Glutamatergic neuron (in vitro differentiated cells): ENCODE measurements around the gene SLC2A5. TPM values are rescaled to one million over a fixed set of nuclear protein-coding genes. Genes with fewer than 3 reads are reported as not detected.

ENCODE experiments used
- DNase-seq: peaks from one replicate; pipeline ENCODE4 v3.0.0; 2022
- H3K27ac Mint-ChIP-seq: one replicate; pipeline ENCODE4 v1.8.0; 2020; ENCODE audit warnings: mild to moderate bottlenecking, mixed read lengths, inconsistent platforms; ENCODE audit not compliant: unreplicated experiment
- H3K27me3 Mint-ChIP-seq: one replicate; pipeline ENCODE4 v1.8.0; 2020; ENCODE audit warnings: mild to moderate bottlenecking, moderate library complexity, mixed read lengths, inconsistent platforms; ENCODE audit not compliant: unreplicated experiment
- H3K36me3 Mint-ChIP-seq: one replicate; pipeline ENCODE4 v1.8.0; 2020; ENCODE audit warnings: mild to moderate bottlenecking, mixed read lengths, inconsistent platforms; ENCODE audit not compliant: unreplicated experiment
- H3K4me1 Mint-ChIP-seq: one replicate; pipeline ENCODE4 v1.8.0; 2020; ENCODE audit warnings: mild to moderate bottlenecking, low read depth, mixed read lengths, inconsistent platforms; ENCODE audit not compliant: unreplicated experiment
- H3K4me3 Mint-ChIP-seq: one replicate; pipeline ENCODE4 v1.8.0; 2020; ENCODE audit warnings: mild to moderate bottlenecking, mixed read lengths, inconsistent platforms; ENCODE audit not compliant: unreplicated experiment
- H3K9me3 Mint-ChIP-seq: one replicate; pipeline ENCODE4 v1.8.0; 2020; ENCODE audit warnings: mild to moderate bottlenecking, moderate library complexity, mixed read lengths, inconsistent platforms; ENCODE audit not compliant: unreplicated experiment
- CTCF ChIP-seq: fragments of 200-600 bp; sonication (generic); IDR thresholded peaks from one replicate; pipeline ENCODE4 v1.5.0; 2021; ENCODE audit not compliant: partially characterized antibody, unreplicated experiment
- total RNA-seq: library from RNA; stranded (reverse); fragmentation: NEBNext Ultra II Directional; extraction: Animal tissue kit (Norgen Biotek cat#: 25700); gene quantifications from one replicate; pipeline ENCODE4 v1.2.1, GENCODE V29; 2021; ENCODE audit not compliant: unreplicated experiment

SLC2A5 gene
- total RNA-seq, 1 donor from 2014 or later: 0.64 TPM

DNA sequence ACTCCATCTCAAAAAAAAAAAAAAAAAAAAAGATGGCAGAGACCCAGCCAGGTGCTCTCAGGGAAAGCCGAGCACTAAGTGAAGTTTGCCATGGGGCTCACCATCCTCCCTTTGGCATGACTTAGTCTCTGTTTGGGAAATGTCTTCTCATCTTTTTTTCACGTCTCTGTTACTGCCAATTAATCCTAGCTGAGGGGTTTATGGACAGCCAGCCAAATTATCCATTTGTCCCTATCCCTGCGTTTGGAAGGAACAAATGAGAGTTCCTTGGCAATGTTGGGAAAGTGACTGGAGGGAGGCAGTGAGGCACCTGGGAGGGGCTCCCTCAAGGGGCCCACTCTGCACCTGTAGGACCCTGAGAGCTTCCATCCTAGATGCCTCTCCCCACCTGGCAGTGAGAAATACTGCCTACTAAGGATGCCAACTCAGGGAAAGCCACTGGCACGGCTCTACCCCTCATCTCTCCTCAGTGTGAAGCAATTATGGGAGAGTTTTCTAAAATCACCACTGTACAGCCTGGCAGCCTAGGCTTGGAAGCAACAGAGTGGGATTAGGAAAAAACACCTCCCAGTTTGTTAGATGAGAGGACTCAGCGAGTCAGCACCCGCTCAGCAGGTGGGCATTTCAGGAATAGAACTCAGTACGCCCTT is 23.4 kb downstream of the SLC2A5 start:
- peaks cover 2% of the 10 kb centered on the region for H3K27me3 Mint-ChIP-seq
- no peak overlapping the region for H3K4me3 Mint-ChIP-seq
- no peaks in the 10 kb centered on the region for H3K36me3 Mint-ChIP-seq
- no peak overlapping the region for H3K27ac Mint-ChIP-seq
- TF ChIP-seq CTCF: no peak
- no peaks in the 10 kb centered on the region for H3K4me1 Mint-ChIP-seq
- no peak for DNase-seq
- peaks cover 2% of the 10 kb centered on the region for H3K9me3 Mint-ChIP-seq

DNA sequence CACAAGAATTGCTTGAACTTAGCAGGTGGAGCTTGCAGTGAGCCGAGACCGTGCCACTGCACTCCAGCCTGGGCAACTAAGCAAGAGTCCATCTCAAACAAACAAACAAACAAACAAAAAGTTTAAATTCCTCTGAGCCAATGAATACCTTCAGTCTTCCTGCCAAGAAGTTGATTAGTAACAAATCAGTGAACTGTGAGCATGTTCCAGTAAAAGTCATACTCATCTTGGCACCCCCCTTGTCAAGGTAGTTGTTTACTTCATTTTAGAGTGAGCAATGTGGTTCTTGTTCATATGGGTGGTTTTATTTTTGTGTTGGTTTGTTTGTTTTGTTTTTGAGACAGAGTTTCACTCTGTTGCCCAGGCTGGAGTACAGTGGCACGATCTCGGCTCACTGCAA is 25.2 kb downstream of the SLC2A5 start:
- H3K27me3 Mint-ChIP-seq: peaks cover 2% of the 10 kb centered on the region
- no peaks in the 10 kb centered on the region for H3K36me3 Mint-ChIP-seq
- H3K9me3 Mint-ChIP-seq: peaks cover 2% of the 10 kb centered on the region
- H3K27ac Mint-ChIP-seq: no peak overlapping the region
- no peak overlapping the region for H3K4me3 Mint-ChIP-seq
- no peak for TF ChIP-seq CTCF
- no peaks in the 10 kb centered on the region for H3K4me1 Mint-ChIP-seq
- DNase-seq: no peak

DNA sequence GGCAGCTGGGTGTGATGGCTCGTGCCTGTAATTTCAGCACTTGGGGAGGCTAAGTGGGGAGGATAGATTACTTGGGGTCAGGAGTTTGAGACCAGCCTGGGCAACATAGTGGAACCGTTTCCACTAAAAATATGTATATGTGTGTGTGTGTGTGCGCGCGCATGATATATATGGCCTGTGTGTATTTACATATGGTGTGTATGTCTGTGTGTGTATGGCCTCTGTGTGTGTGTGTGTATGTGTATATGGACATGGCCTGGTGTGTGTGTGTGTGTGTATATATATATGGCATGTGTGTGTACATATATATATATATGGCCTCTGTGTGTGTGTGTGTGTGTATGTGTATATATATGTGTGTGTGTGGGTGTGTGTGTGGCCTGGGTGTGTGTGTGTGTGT is 27.2 kb downstream of the SLC2A5 start:
- Mint-ChIP-seq H3K4me3 (no peak overlapping the region), H3K4me1 (no peaks in the 10 kb centered on the region), H3K27me3 (no peaks in the 10 kb centered on the region), H3K27ac (no peak overlapping the region), H3K36me3 (peaks cover 4% of the 10 kb centered on the region), H3K9me3 (peaks cover 2% of the 10 kb centered on the region)
- TF ChIP-seq CTCF: no peak
- no peak for DNase-seq

DNA sequence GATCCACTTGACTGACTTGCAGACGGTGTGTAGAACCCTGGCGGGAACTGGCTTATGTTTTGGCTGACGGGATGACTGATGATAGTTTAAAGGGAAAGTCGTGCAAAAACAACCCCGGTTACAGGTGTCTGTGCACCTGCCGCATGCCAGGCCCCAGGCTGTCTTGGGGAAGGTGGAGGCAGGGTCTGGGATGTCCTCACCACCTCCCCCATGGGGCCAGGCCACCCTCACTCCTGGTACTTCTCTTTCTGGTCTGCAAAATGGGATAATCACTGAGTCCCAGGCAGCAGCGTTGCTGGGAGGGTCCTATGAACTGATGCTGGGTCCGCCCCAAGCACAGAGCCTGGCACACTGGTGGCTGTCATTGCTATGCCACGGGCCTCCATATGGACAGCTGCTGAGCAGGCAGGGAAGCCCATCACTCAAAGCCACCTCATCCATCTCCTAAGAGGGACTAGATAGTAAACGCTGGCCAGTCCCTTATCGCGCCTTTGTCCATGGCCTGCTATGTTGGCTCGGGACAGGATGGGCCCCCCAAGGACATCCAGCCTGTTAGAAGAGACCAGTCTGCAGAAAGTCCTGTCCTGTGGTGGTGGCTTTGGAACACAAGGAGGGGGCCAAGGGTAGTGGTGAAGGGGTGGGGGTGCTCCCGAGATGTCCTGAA is 28.2 kb downstream of the SLC2A5 start:
- no peak for DNase-seq
- TF ChIP-seq CTCF: no peak
- Mint-ChIP-seq H3K36me3 (peaks cover 4% of the 10 kb centered on the region), H3K4me1 (no peaks in the 10 kb centered on the region), H3K27me3 (no peaks in the 10 kb centered on the region), H3K4me3 (no peak overlapping the region), H3K27ac (no peak overlapping the region), H3K9me3 (peaks cover 2% of the 10 kb centered on the region)

DNA sequence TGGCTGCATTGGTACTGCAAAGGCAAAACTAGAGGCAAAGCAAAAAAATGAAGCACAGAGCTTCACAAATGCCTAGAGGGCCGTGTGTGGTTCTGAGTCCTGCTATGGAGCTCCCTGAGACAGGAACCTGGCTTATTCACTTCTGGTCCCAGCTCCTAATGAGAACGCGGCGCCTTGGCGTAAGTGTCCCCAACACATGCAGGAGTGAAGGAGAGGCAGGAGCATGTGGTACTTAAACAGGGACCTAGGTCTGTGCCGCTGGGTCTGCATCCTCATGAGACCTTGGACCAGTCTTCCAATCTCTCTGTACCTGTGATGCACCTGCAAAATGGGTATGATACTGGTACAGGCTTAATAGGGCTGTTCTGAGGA is 28.8 kb downstream of the SLC2A5 start:
- DNase-seq: no peak
- H3K4me3 Mint-ChIP-seq: no peak overlapping the region
- no peaks in the 10 kb centered on the region for H3K27me3 Mint-ChIP-seq
- H3K9me3 Mint-ChIP-seq: peaks cover 2% of the 10 kb centered on the region
- no peak for TF ChIP-seq CTCF
- peaks cover 4% of the 10 kb centered on the region for H3K36me3 Mint-ChIP-seq
- no peaks in the 10 kb centered on the region for H3K4me1 Mint-ChIP-seq
- no peak overlapping the region for H3K27ac Mint-ChIP-seq
